Measurements from ENCODE around the gene ZG16.

ZG16 gene

GRCh38 chr16:29826342-29826695, 48.3 kb downstream of the ZG16 start:
- DNase-seq, result no peak

- DNase-seq, result no peak
Observed at GRCh38 chr16:29830774-29831173, 52.7 kb downstream of the ZG16 start.

GRCh38 chr16:29831490-29831889, 53.4 kb downstream of the ZG16 start:
- DNase-seq, result no peak
